Suprapubic skin (tissue), 4 donors: ENCODE results near the gene XPC.

ENCODE experiments used
- CTCF ChIP-seq, 2 donors: fragments of 200-600 bp in 1 of 2; fragments of 450-650 bp in 1 of 2; sonication (generic) in 1 of 2; IDR thresholded peaks; one replicate each; pipeline ENCODE4 v1.5.1; 2016 to 2019; ENCODE audit warnings: antibody characterized with exemption in 2 of 2, mild to moderate bottlenecking in 1 of 2, moderate library complexity in 1 of 2
- EP300 ChIP-seq: sonication (generic); formaldehyde crosslinking; IDR thresholded peaks from one replicate; pipeline ENCODE4 v1.6.1; 2017; ENCODE audit warnings: antibody characterized with exemption
- POLR2A ChIP-seq, 2 donors: fragments of 450-650 bp; IDR thresholded peaks; one replicate each; pipeline ENCODE4 v1.6.1; 2017; ENCODE audit warnings: antibody characterized with exemption in 2 of 2, mild to moderate bottlenecking in 2 of 2, moderate library complexity in 2 of 2
- POLR2AphosphoS5 ChIP-seq, 3 donors: sonication (generic); formaldehyde crosslinking; IDR thresholded peaks; one replicate each; pipeline ENCODE4 v1.6.1; 2017; ENCODE audit warnings: antibody characterized with exemption in 3 of 3

- TF ChIP-seq POLR2A (IDR thresholded peaks at IDR 0.05) (no peak), CTCF (IDR thresholded peaks at IDR 0.05) (no peak), POLR2AphosphoS5 (IDR thresholded peaks at IDR 0.05) (no peak), EP300 (no peak)
These were observed 16.2 kb downstream of the XPC start for GRCh38 chr3:14162178-14162577.
